HG03442 (cell line): Measurements from ENCODE around the gene POLR3G.
A peak's percentile ranks its signal among the peaks of the same experiment; 100 is the strongest.

Source experiments
- ATAC-seq: cut with Tn5 transposase; IDR thresholded peaks from one replicate; pipeline ENCODE4 v1.9.1; 2021; ENCODE audit warnings: mild to moderate bottlenecking, moderate library complexity; ENCODE audit not compliant: unreplicated experiment

POLR3G gene

GRCh38 chr5:90503596-90503995, 28.9 kb downstream of the POLR3G start:
- ATAC-seq: no peak

- ATAC-seq: no peak
Measured at GRCh38 chr5:90504743-90505142, 30.1 kb downstream of the POLR3G start.

GRCh38 chr5:90506221-90506620, 31.6 kb downstream of the POLR3G start:
- ATAC-seq: no peak

GRCh38 chr5:90510438-90510837, 35.8 kb downstream of the POLR3G start:
- no peak for ATAC-seq

GRCh38 chr5:90514520-90514919, 39.9 kb downstream of the POLR3G start:
- no peak for ATAC-seq

GRCh38 chr5:90518661-90519060, 44.0 kb downstream of the POLR3G start:
- peak; percentile 57 for ATAC-seq

GRCh38 chr5:90519081-90519480, 44.4 kb downstream of the POLR3G start:
- ATAC-seq: no peak

GRCh38 chr5:90528601-90529193, 54.0 kb downstream of the POLR3G start:
- peak; percentile 3 for ATAC-seq

GRCh38 chr5:90529194-90529938, 54.7 kb downstream of the POLR3G start, which contains the start of gene LYSMD3:
TSS of gene LYSMD3 (minus strand) at chr5:90529584. CDS start at chr5:90525289, 4,295 bp downstream.
- ATAC-seq: peak; percentile 85

GRCh38 chr5:90529939-90530677, 55.4 kb downstream of the POLR3G start:
- peak; percentile 40 for ATAC-seq

- no peak for ATAC-seq
Measured at GRCh38 chr5:90530736-90531487, 56.2 kb downstream of the POLR3G start.

GRCh38 chr5:90533794-90534193, 59.1 kb downstream of the POLR3G start:
- no peak for ATAC-seq

GRCh38 chr5:90534922-90535321, 60.3 kb downstream of the POLR3G start:
- ATAC-seq: no peak

- ATAC-seq: no peak
Measured at GRCh38 chr5:90542827-90543519, 68.3 kb downstream of the POLR3G start.

- no peak for ATAC-seq
Measured at GRCh38 chr5:90545511-90545910, 70.8 kb downstream of the POLR3G start.

GRCh38 chr5:90546216-90546837, 71.7 kb downstream of the POLR3G start:
- ATAC-seq: no peak

GRCh38 chr5:90547072-90547536, 72.4 kb downstream of the POLR3G start:
- no peak for ATAC-seq

GRCh38 chr5:90548069-90548593, 73.5 kb downstream of the POLR3G start:
- no peak for ATAC-seq

GRCh38 chr5:90549223-90549622, 74.6 kb downstream of the POLR3G start:
- no peak for ATAC-seq
